ENCODE measurements around the gene CELA1. TPM values are rescaled to one million over a fixed set of nuclear protein-coding genes. Genes with fewer than 3 reads are reported as not detected.
A peak's percentile ranks its signal among the peaks of the same experiment; 100 is the strongest.

Gene CELA1
- total RNA-seq, 1 donor from 2014 or later, result not detected

GRCh38 chr12:51378749-51379148 is 32.3 kb upstream of the CELA1 start:
- DNase-seq (ENCODE audit: low read depth) (no peak), FAIRE-seq (no peak)
- Histone ChIP-seq H3K27ac (ENCODE audit: low read depth, low read length) (no peak overlapping the region), H3K9ac (ENCODE audit: low read length) (no peak overlapping the region), H3K4me1 (ENCODE audit: insufficient read depth, low read length) (peaks cover 18% of the 10 kb centered on the region), H3K36me3 (ENCODE audit: insufficient read depth, low read length) (no peaks in the 10 kb centered on the region), H3K4me3 (ENCODE audit: insufficient read depth, low read depth, low read length) (no peak overlapping the region), H3K4me2 (ENCODE audit: low read length) (no peak overlapping the region), H3K79me2 (ENCODE audit: insufficient read depth, low read length) (no peaks in the 10 kb centered on the region), H4K20me1 (ENCODE audit: insufficient read depth, low read length) (no peaks in the 10 kb centered on the region), H3K27me3 (ENCODE audit: insufficient read depth, low read length) (no peaks in the 10 kb centered on the region), H3K9me3 (ENCODE audit: insufficient read depth, low read depth, low read length) (no peaks in the 10 kb centered on the region), H2AFZ (ENCODE audit: low read depth, low read length) (no peak overlapping the region)
- H3K36me3 Mint-ChIP-seq (ENCODE audit: low read depth, unreplicated experiment), result peaks cover 17% of the 10 kb centered on the region
- no peak overlapping the region for H3K4me3 Mint-ChIP-seq (ENCODE audit: unreplicated experiment)
- no peaks in the 10 kb centered on the region for H3K27me3 Mint-ChIP-seq (ENCODE audit: low read depth, unreplicated experiment)
- H3K4me1 Mint-ChIP-seq (ENCODE audit: low read depth, unreplicated experiment), result peaks cover 13% of the 10 kb centered on the region
- TF ChIP-seq EZH2 (IDR thresholded peaks at IDR 0.05; ENCODE audit: insufficient read depth, low read length) (no peak), CTCF (IDR thresholded peaks at IDR 0.05; ENCODE audit: insufficient read depth, low read depth, low read length) (no peak)
- H3K9me3 Mint-ChIP-seq (ENCODE audit: unreplicated experiment), result peaks cover 2% of the 10 kb centered on the region
- no peak overlapping the region for H3K27ac Mint-ChIP-seq (ENCODE audit: unreplicated experiment)

GRCh38 chr12:51377099-51377984 is 30.9 kb upstream of the CELA1 start:
- Histone ChIP-seq H3K4me2 (ENCODE audit: low read length) (no peak overlapping the region), H3K27ac (ENCODE audit: low read depth, low read length) (no peak overlapping the region), H3K36me3 (ENCODE audit: insufficient read depth, low read length) (no peaks in the 10 kb centered on the region), H3K9me3 (ENCODE audit: insufficient read depth, low read depth, low read length) (no peaks in the 10 kb centered on the region), H3K27me3 (ENCODE audit: insufficient read depth, low read length) (no peaks in the 10 kb centered on the region), H4K20me1 (ENCODE audit: insufficient read depth, low read length) (no peaks in the 10 kb centered on the region), H3K4me3 (ENCODE audit: insufficient read depth, low read depth, low read length) (no peak overlapping the region), H2AFZ (ENCODE audit: low read depth, low read length) (no peak overlapping the region), H3K4me1 (ENCODE audit: insufficient read depth, low read length) (peaks cover 11% of the 10 kb centered on the region), H3K9ac (ENCODE audit: low read length) (no peak overlapping the region), H3K79me2 (ENCODE audit: insufficient read depth, low read length) (no peaks in the 10 kb centered on the region)
- FAIRE-seq, result no peak
- H3K9me3 Mint-ChIP-seq (ENCODE audit: unreplicated experiment), result peaks cover 2% of the 10 kb centered on the region
- H3K27me3 Mint-ChIP-seq (ENCODE audit: low read depth, unreplicated experiment), result no peaks in the 10 kb centered on the region
- no peak overlapping the region for H3K4me3 Mint-ChIP-seq (ENCODE audit: unreplicated experiment)
- peaks cover 18% of the 10 kb centered on the region for H3K36me3 Mint-ChIP-seq (ENCODE audit: low read depth, unreplicated experiment)
- TF ChIP-seq CTCF (IDR thresholded peaks at IDR 0.05; ENCODE audit: insufficient read depth, low read depth, low read length) (no peak), EZH2 (IDR thresholded peaks at IDR 0.05; ENCODE audit: insufficient read depth, low read length) (no peak)
- H3K27ac Mint-ChIP-seq (ENCODE audit: unreplicated experiment), result peak overlapping the region; percentile 30
- DNase-seq (ENCODE audit: low read depth), result no peak
- peaks cover 10% of the 10 kb centered on the region for H3K4me1 Mint-ChIP-seq (ENCODE audit: low read depth, unreplicated experiment)

- no peak overlapping the region for H3K4me2 ChIP-seq (ENCODE audit: low read length)
- Mint-ChIP-seq H3K27me3 (ENCODE audit: low read depth, unreplicated experiment) (no peaks in the 10 kb centered on the region), H3K27ac (ENCODE audit: unreplicated experiment) (peak overlapping the region; percentile 31), H3K4me1 (ENCODE audit: low read depth, unreplicated experiment) (peaks cover 27% of the 10 kb centered on the region), H3K4me3 (ENCODE audit: unreplicated experiment) (peak overlapping the region; percentile 8), H3K36me3 (ENCODE audit: low read depth, unreplicated experiment) (peaks cover 14% of the 10 kb centered on the region), H3K9me3 (ENCODE audit: unreplicated experiment) (no peaks in the 10 kb centered on the region)
- peaks cover 20% of the 10 kb centered on the region for H3K4me1 ChIP-seq (ENCODE audit: insufficient read depth, low read length)
- no peaks in the 10 kb centered on the region for H3K79me2 ChIP-seq (ENCODE audit: insufficient read depth, low read length)
- TF ChIP-seq EZH2 (IDR thresholded peaks at IDR 0.05; ENCODE audit: insufficient read depth, low read length) (no peak), CTCF (IDR thresholded peaks at IDR 0.05; ENCODE audit: insufficient read depth, low read depth, low read length) (no peak)
- no peak overlapping the region for H2AFZ ChIP-seq (ENCODE audit: low read depth, low read length)
- H3K9me3 ChIP-seq (ENCODE audit: insufficient read depth, low read depth, low read length), result no peaks in the 10 kb centered on the region
- H3K36me3 ChIP-seq (ENCODE audit: insufficient read depth, low read length), result no peaks in the 10 kb centered on the region
- H3K9ac ChIP-seq (ENCODE audit: low read length), result no peak overlapping the region
- no peak for DNase-seq (ENCODE audit: low read depth)
- FAIRE-seq, result no peak
- no peak overlapping the region for H3K27ac ChIP-seq (ENCODE audit: low read depth, low read length)
- no peaks in the 10 kb centered on the region for H3K27me3 ChIP-seq (ENCODE audit: insufficient read depth, low read length)
- H3K4me3 ChIP-seq (ENCODE audit: insufficient read depth, low read depth, low read length), result no peak overlapping the region
- no peaks in the 10 kb centered on the region for H4K20me1 ChIP-seq (ENCODE audit: insufficient read depth, low read length)
These were observed 28.4 kb upstream of the CELA1 start for GRCh38 chr12:51374856-51375255.
